Caco-2 (cell line): ENCODE measurements around the gene AGPS. TPM values are rescaled to one million over a fixed set of nuclear protein-coding genes. Genes with fewer than 3 reads are reported as not detected.

Experiments
- BruUV-seq: library from RNA; stranded (reverse); fragments of 400-500 nt; replicated peaks from 2 replicates; lab custom pipeline; 2021; lab: Mats Ljungman, UMichigan
- CTCF ChIA-PET: fragments of 300-600 bp; sonication (Branson Sonifier 250); formaldehyde crosslinking; loops from one replicate; lab custom pipeline; 2022; ENCODE audit warnings: antibody characterized with exemption; lab: Charles Lee
- POLR2A ChIA-PET: fragments of 300-600 bp; sonication (Branson Sonifier 250); formaldehyde crosslinking; loops from one replicate; lab custom pipeline; 2022; ENCODE audit warnings: antibody characterized with exemption; lab: Charles Lee
- DNase-seq, 2 experiments: peaks; one replicate each; pipeline versions ENCODE4 v3.0.0 to v3.0.0-alpha.2; 2020 to 2022
- H3K27me3 ChIP-seq: replicated peaks from 2 replicates; pipeline ENCODE4 v1.6.0; 2011; ENCODE audit warnings: low read length; ENCODE audit not compliant: control insufficient read depth, insufficient read depth
- H3K36me3 ChIP-seq: 2 replicates; pipeline ENCODE4 v1.5.1; 2011; ENCODE audit warnings: low read length; ENCODE audit not compliant: control insufficient read depth, insufficient read depth
- H3K4me1 ChIP-seq: fragments of 250-450 bp; sonication (Bioruptor Pico); 2 replicates; pipeline ENCODE4 v1.5.1; 2020; ENCODE audit warnings: mild to moderate bottlenecking
- H3K4me3 ChIP-seq: 2 replicates; pipeline ENCODE4 v1.5.1; 2011; ENCODE audit warnings: low read depth, mild to moderate bottlenecking, control low read depth, low read length
- H3K9me3 ChIP-seq: fragments of 250-450 bp; sonication (Bioruptor Pico); 2 replicates; pipeline ENCODE4 v1.5.1; 2020; ENCODE audit warnings: mild to moderate bottlenecking, moderate library complexity
- H3K27ac Mint-ChIP-seq: one replicate; pipeline ENCODE4 v1.8.0; 2022; ENCODE audit warnings: mixed read lengths; ENCODE audit not compliant: unreplicated experiment
- H3K27me3 Mint-ChIP-seq: one replicate; pipeline ENCODE4 v1.8.0; 2022; ENCODE audit warnings: mixed read lengths; ENCODE audit not compliant: insufficient read depth, unreplicated experiment
- H3K36me3 Mint-ChIP-seq: one replicate; pipeline ENCODE4 v1.8.0; 2022; ENCODE audit warnings: mild to moderate bottlenecking, mixed read lengths; ENCODE audit not compliant: insufficient read depth, unreplicated experiment
- H3K4me1 Mint-ChIP-seq: one replicate; pipeline ENCODE4 v1.8.0; 2022; ENCODE audit warnings: low read depth, mixed read lengths; ENCODE audit not compliant: unreplicated experiment
- H3K4me3 Mint-ChIP-seq: one replicate; pipeline ENCODE4 v1.8.0; 2022; ENCODE audit warnings: mild to moderate bottlenecking, moderate library complexity, mixed read lengths; ENCODE audit not compliant: unreplicated experiment
- H3K9me3 Mint-ChIP-seq: one replicate; pipeline ENCODE4 v1.8.0; 2022; ENCODE audit warnings: mixed read lengths; ENCODE audit not compliant: unreplicated experiment
- intact Hi-C: fragments of 100-400 bp; cut with micrococcal nuclease; formaldehyde crosslinking; loops from one replicate; pipeline ENCODE4 v1.10.0; 2022; ENCODE audit not compliant: unreplicated experiment
- total RNA-seq: library from RNA; stranded (reverse); gene quantifications from 2 replicates; pipeline ENCODE4 v1.2.3, GENCODE V29; 2022
- TF ChIP-seq, protein P1 (sequence below), 2 experiments: fragments of 200-600 bp in 1 of 2; IDR thresholded peaks; 1 replicate in 1 of 2; 2 replicates in 1 of 2; pipeline versions ENCODE4 v1.5.1 to v1.8.0; 2011 to 2022; ENCODE audit warnings: antibody characterized with exemption in 1 of 2, control low read depth in 1 of 2, inconsistent platforms in 1 of 2, low read depth in 1 of 2, low read length in 1 of 2, mild to moderate bottlenecking in 1 of 2, moderate library complexity in 1 of 2; ENCODE audit not compliant: insufficient read depth in 1 of 2, severe bottlenecking in 1 of 2, unreplicated experiment in 1 of 2

Gene AGPS
- total RNA-seq, 1 experiment from 2014 or later = 105 TPM

DNA sequence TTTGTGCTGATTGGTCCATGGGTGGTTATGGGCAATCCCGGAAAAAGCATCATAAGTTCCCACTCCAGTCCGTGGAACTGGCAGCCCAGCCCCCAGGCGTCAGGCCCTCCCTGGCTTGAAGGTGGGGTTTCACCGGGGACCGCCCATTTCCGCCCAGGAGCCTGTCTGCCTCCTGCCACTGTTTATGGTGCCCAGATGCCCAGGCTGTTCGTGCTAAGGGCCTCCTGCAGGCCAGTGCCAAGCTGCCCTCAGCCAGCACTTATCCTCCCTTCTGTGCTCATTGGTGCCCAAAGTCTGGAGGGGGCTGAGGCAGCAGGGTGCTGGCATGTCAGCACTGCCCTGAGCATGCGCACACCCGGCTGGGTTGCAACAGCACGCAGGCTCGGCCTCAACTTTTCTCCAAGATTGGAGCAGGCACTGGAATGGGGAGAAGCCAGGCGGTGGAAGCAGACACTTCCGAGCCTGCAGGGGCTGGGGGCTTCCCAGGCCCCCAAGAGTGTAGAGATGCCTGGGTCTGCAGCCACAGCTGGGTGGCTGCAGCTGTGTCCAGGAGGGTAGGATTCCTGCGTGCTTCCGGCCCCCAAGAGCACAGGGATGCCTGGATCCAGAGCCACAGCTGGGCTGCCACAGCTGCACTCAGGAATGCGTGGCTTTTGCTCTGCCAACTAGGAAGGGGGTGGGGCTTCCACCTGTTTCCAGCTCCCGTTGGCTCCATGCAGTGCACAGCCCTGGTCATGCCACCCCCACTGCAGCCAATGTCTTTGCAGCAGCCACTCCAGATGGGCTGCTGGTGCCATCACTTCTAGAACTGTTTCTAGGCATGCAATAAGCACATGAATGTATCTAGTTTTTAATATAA is 74.0 kb downstream of the AGPS start:
- H3K4me1 Mint-ChIP-seq = no peaks in the 10 kb centered on the region
- Histone ChIP-seq H3K36me3 (peaks cover 8% of the 10 kb centered on the region), H3K27me3 (no peaks in the 10 kb centered on the region), H3K4me3 (no peak overlapping the region), H3K4me1 (no peaks in the 10 kb centered on the region), H3K9me3 (peaks cover 12% of the 10 kb centered on the region)
- no peaks in the 10 kb centered on the region for H3K27me3 Mint-ChIP-seq
- H3K36me3 Mint-ChIP-seq = peaks cover 58% of the 10 kb centered on the region
- ChIA-PET POLR2A (no interaction called here), CTCF (no interaction called here)
- intact Hi-C loops = no loop called here
- BruUV-seq = no TSS peak
- H3K4me3 Mint-ChIP-seq = no peak overlapping the region
- H3K9me3 Mint-ChIP-seq = peaks cover 20% of the 10 kb centered on the region
- TF ChIP-seq, protein P1, sequence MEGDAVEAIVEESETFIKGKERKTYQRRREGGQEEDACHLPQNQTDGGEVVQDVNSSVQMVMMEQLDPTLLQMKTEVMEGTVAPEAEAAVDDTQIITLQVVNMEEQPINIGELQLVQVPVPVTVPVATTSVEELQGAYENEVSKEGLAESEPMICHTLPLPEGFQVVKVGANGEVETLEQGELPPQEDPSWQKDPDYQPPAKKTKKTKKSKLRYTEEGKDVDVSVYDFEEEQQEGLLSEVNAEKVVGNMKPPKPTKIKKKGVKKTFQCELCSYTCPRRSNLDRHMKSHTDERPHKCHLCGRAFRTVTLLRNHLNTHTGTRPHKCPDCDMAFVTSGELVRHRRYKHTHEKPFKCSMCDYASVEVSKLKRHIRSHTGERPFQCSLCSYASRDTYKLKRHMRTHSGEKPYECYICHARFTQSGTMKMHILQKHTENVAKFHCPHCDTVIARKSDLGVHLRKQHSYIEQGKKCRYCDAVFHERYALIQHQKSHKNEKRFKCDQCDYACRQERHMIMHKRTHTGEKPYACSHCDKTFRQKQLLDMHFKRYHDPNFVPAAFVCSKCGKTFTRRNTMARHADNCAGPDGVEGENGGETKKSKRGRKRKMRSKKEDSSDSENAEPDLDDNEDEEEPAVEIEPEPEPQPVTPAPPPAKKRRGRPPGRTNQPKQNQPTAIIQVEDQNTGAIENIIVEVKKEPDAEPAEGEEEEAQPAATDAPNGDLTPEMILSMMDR (IDR thresholded peaks at IDR 0.05; ENCODE audit: insufficient read depth in 1 of 2, low read depth in 1 of 2, low read length in 1 of 2, severe bottlenecking in 1 of 2, unreplicated experiment in 1 of 2) = no peak
- DNase-seq = no peak
- no peak overlapping the region for H3K27ac Mint-ChIP-seq

DNA sequence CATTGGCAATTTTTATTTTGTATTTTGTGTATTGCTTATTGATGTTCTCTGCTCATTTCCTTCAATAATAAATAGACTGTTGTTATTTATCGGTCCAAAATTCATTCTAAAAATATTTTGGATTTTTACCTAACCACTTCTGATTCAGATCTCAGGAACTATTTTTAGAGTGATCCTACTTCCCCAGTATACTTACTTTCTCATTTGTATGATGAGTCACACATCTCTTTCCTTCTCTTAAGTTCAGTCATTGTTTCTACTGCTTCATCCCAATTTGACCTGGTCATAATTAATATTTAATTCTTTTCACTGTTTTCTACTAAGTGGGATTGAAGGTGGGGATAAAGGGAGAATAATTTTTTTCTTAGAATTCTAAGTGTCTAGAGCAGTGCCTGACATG is 75.1 kb downstream of the AGPS start:
- peaks cover 60% of the 10 kb centered on the region for H3K36me3 Mint-ChIP-seq
- H3K27me3 Mint-ChIP-seq = no peaks in the 10 kb centered on the region
- Histone ChIP-seq H3K9me3 (peaks cover 12% of the 10 kb centered on the region), H3K36me3 (peaks cover 8% of the 10 kb centered on the region), H3K4me1 (no peaks in the 10 kb centered on the region), H3K4me3 (no peak overlapping the region), H3K27me3 (no peaks in the 10 kb centered on the region)
- peaks cover 31% of the 10 kb centered on the region for H3K9me3 Mint-ChIP-seq
- no peak overlapping the region for H3K27ac Mint-ChIP-seq
- POLR2A ChIA-PET = no interaction called here
- CTCF ChIA-PET = no interaction called here
- no peaks in the 10 kb centered on the region for H3K4me1 Mint-ChIP-seq
- BruUV-seq = no TSS peak
- H3K4me3 Mint-ChIP-seq = no peak overlapping the region
- intact Hi-C loops = no loop called here
- no peak for DNase-seq
- TF ChIP-seq, protein P1 (IDR thresholded peaks at IDR 0.05; ENCODE audit: insufficient read depth in 1 of 2, low read depth in 1 of 2, low read length in 1 of 2, severe bottlenecking in 1 of 2, unreplicated experiment in 1 of 2) = no peak

DNA sequence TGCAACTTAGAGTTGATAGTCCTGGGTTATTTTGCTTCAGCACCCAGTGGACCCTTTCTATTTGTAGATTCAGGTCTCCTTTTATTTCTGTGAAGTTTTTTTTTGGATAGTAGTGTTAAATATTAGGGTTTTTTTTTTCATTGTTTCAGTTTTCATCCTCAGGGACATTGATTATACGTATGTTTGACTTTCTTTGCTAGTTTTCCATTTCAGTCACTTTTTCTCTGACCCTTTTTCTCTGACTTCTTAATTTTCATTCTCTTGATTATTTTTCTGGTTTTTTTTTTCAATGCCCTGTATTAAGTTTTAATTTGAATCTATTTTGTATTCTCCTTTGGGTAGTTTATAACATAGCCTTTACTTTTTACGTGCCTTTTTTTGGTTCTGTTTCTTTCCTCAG is 79.4 kb downstream of the AGPS start:
- TF ChIP-seq, protein P1 (IDR thresholded peaks at IDR 0.05; ENCODE audit: insufficient read depth in 1 of 2, low read depth in 1 of 2, low read length in 1 of 2, severe bottlenecking in 1 of 2, unreplicated experiment in 1 of 2) = no peak
- peaks cover 6% of the 10 kb centered on the region for H3K4me1 Mint-ChIP-seq
- no peak overlapping the region for H3K4me3 Mint-ChIP-seq
- H3K4me3 ChIP-seq = no peak overlapping the region
- H3K27me3 Mint-ChIP-seq = no peaks in the 10 kb centered on the region
- H3K36me3 ChIP-seq = no peaks in the 10 kb centered on the region
- DNase-seq = no peak
- ChIA-PET POLR2A (no interaction called here), CTCF (no interaction called here)
- H3K27me3 ChIP-seq = no peaks in the 10 kb centered on the region
- intact Hi-C loops = no loop called here
- no TSS peak for BruUV-seq
- H3K9me3 Mint-ChIP-seq = peaks cover 48% of the 10 kb centered on the region
- no peaks in the 10 kb centered on the region; the same call in 1 of the 2 replicates for H3K9me3 ChIP-seq
- peaks cover 57% of the 10 kb centered on the region for H3K36me3 Mint-ChIP-seq
- no peaks in the 10 kb centered on the region for H3K4me1 ChIP-seq
- H3K27ac Mint-ChIP-seq = no peak overlapping the region
